Neural cell (in vitro differentiated cells): ENCODE data around the gene ACKR4. TPM values are rescaled to one million over a fixed set of nuclear protein-coding genes. Genes with fewer than 3 reads are reported as not detected.

ENCODE experiments used
- H2AFZ ChIP-seq: fragments of 200-600, 300-800 bp; sonication (generic), shearing (Covaris generic); 2 replicates; pipeline ENCODE4 v1.6.0; 2014; ENCODE audit warnings: low read depth, mild to moderate bottlenecking, antibody characterized with exemption, low read length, moderate library complexity
- H3F3A ChIP-seq: fragments of 200-600 bp; shearing (Covaris generic); 2 replicates; pipeline ENCODE4 v1.6.1; 2016; ENCODE audit warnings: mild to moderate bottlenecking, moderate library complexity, mixed read lengths, antibody characterized with exemption, low read length; ENCODE audit not compliant: insufficient read depth, poor library complexity, severe bottlenecking
- H3K27ac ChIP-seq: fragments of 200-600, 300-800 bp; sonication (generic), shearing (Covaris generic); 2 replicates; pipeline ENCODE4 v1.5.1; 2014; ENCODE audit warnings: mild to moderate bottlenecking, low read length, moderate library complexity
- H3K27me3 ChIP-seq: fragments of 300-800, 200-600 bp; sonication (generic), shearing (Covaris generic); 2 replicates; pipeline ENCODE4 v1.6.0; 2014; ENCODE audit warnings: mild to moderate bottlenecking, low read depth, low read length, moderate library complexity; ENCODE audit not compliant: insufficient read depth
- H3K36me3 ChIP-seq: fragments of 300-800, 200-600 bp; sonication (generic), shearing (Covaris generic); 2 replicates; pipeline ENCODE4 v1.5.1; 2014; ENCODE audit warnings: mild to moderate bottlenecking, antibody characterized with exemption, low read length, moderate library complexity; ENCODE audit not compliant: insufficient read depth
- H3K4me2 ChIP-seq: fragments of 300-800, 200-600 bp; sonication (generic), shearing (Covaris generic); 2 replicates; pipeline ENCODE4 v1.6.0; 2014; ENCODE audit warnings: mild to moderate bottlenecking, low read length
- H3K4me3 ChIP-seq: fragments of 300-800, 200-600 bp; sonication (generic), shearing (Covaris generic); 2 replicates; pipeline ENCODE4 v1.5.1; 2014; ENCODE audit warnings: mild to moderate bottlenecking, low read length, moderate library complexity
- H3K79me2 ChIP-seq: fragments of 200-600 bp; shearing (Covaris generic); replicated peaks from 2 replicates; pipeline ENCODE4 v1.6.0; 2014; ENCODE audit warnings: mild to moderate bottlenecking, low read length, moderate library complexity; ENCODE audit not compliant: insufficient read depth
- H3K9ac ChIP-seq: fragments of 300-800, 200-600 bp; sonication (generic), shearing (Covaris generic); 2 replicates; pipeline ENCODE4 v1.6.1; 2016; ENCODE audit warnings: mild to moderate bottlenecking, low read length, mixed read lengths
- H3K9me2 ChIP-seq: fragments of 200-600 bp; shearing (Covaris generic); 2 replicates; pipeline ENCODE4 v1.6.1; 2016; ENCODE audit warnings: mild to moderate bottlenecking, low read length, mixed read lengths; ENCODE audit not compliant: insufficient read depth
- H3K9me3 ChIP-seq: fragments of 200-600, 300-800 bp; sonication (generic), shearing (Covaris generic); 2 replicates; pipeline ENCODE4 v1.6.1; 2016; ENCODE audit warnings: mild to moderate bottlenecking, mixed run types, low read length, moderate library complexity, mixed read lengths
- H4K20me1 ChIP-seq: fragments of 200-600 bp; shearing (Covaris generic); 2 replicates; pipeline ENCODE4 v1.6.1; 2016; ENCODE audit warnings: mild to moderate bottlenecking, mixed run types; ENCODE audit not compliant: insufficient read depth
- EP300 ChIP-seq: fragments of 450-650 bp; conservative IDR thresholded peaks from 2 replicates; pipeline ENCODE4 v1.6.1; 2014; ENCODE audit warnings: antibody characterized with exemption, mild to moderate bottlenecking, moderate library complexity; ENCODE audit not compliant: poor library complexity, severe bottlenecking
- EZH2 ChIP-seq: fragments of 200-600, 300-800 bp; shearing (Covaris generic), sonication (generic); IDR thresholded peaks from 2 replicates; pipeline ENCODE4 v1.6.1; 2014; ENCODE audit warnings: antibody characterized with exemption, low read length, borderline replicate concordance, mild to moderate bottlenecking; ENCODE audit not compliant: insufficient read depth, poor library complexity, severe bottlenecking
- MXI1 ChIP-seq: fragments of 450-650 bp; conservative IDR thresholded peaks from 2 replicates; pipeline ENCODE4 v1.6.1; 2014; ENCODE audit warnings: antibody characterized with exemption, mild to moderate bottlenecking; ENCODE audit not compliant: poor library complexity, severe bottlenecking
- POLR2AphosphoS5 ChIP-seq: IDR thresholded peaks from 2 replicates; pipeline ENCODE4 v1.6.1; 2012
- RAD21 ChIP-seq: fragments of 450-650 bp; conservative IDR thresholded peaks from 2 replicates; pipeline ENCODE4 v1.6.1; 2014; ENCODE audit warnings: antibody characterized with exemption, mild to moderate bottlenecking, moderate library complexity
- SMC3 ChIP-seq: fragments of 450-650 bp; conservative IDR thresholded peaks from 2 replicates; pipeline ENCODE4 v1.6.1; 2014; ENCODE audit warnings: antibody characterized with exemption, mild to moderate bottlenecking, moderate library complexity; ENCODE audit not compliant: poor library complexity
- TAF1 ChIP-seq: IDR thresholded peaks from 2 replicates; pipeline ENCODE4 v1.6.1; 2012; ENCODE audit warnings: low read depth
- polyA plus RNA-seq: library from polyadenylated mRNA; depleted of rRNA; stranded (reverse); fragments of >200 nt; gene quantifications from 2 replicates; pipeline ENCODE4 v1.2.3, GENCODE V29; 2014
- TF ChIP-seq, protein P1 (sequence below): IDR thresholded peaks from 2 replicates; pipeline ENCODE4 v1.6.1; 2012; ENCODE audit warnings: borderline replicate concordance
- TF ChIP-seq, protein P2 (sequence below): fragments of 450-650 bp; IDR thresholded peaks from 2 replicates; pipeline ENCODE4 v1.5.1; 2014; ENCODE audit warnings: antibody characterized with exemption, mild to moderate bottlenecking, moderate library complexity; ENCODE audit not compliant: poor library complexity, severe bottlenecking

Gene ACKR4
- polyA plus RNA-seq, 1 donor from 2014 or later, result not detected

GRCh38 chr3:132568422-132568821, 28.6 kb upstream of the ACKR4 start:
- Histone ChIP-seq H3K4me3 (no peak overlapping the region), H3K36me3 (no peaks in the 10 kb centered on the region), H3K9me3 (no peaks in the 10 kb centered on the region), H3K27ac (no peak overlapping the region), H3K79me2 (no peaks in the 10 kb centered on the region), H4K20me1 (no peaks in the 10 kb centered on the region), H2AFZ (no peak overlapping the region), H3F3A (no peaks in the 10 kb centered on the region), H3K9me2 (no peaks in the 10 kb centered on the region), H3K4me2 (no peak overlapping the region), H3K27me3 (no peaks in the 10 kb centered on the region), H3K9ac (no peak overlapping the region)
- TF ChIP-seq, protein P1, sequence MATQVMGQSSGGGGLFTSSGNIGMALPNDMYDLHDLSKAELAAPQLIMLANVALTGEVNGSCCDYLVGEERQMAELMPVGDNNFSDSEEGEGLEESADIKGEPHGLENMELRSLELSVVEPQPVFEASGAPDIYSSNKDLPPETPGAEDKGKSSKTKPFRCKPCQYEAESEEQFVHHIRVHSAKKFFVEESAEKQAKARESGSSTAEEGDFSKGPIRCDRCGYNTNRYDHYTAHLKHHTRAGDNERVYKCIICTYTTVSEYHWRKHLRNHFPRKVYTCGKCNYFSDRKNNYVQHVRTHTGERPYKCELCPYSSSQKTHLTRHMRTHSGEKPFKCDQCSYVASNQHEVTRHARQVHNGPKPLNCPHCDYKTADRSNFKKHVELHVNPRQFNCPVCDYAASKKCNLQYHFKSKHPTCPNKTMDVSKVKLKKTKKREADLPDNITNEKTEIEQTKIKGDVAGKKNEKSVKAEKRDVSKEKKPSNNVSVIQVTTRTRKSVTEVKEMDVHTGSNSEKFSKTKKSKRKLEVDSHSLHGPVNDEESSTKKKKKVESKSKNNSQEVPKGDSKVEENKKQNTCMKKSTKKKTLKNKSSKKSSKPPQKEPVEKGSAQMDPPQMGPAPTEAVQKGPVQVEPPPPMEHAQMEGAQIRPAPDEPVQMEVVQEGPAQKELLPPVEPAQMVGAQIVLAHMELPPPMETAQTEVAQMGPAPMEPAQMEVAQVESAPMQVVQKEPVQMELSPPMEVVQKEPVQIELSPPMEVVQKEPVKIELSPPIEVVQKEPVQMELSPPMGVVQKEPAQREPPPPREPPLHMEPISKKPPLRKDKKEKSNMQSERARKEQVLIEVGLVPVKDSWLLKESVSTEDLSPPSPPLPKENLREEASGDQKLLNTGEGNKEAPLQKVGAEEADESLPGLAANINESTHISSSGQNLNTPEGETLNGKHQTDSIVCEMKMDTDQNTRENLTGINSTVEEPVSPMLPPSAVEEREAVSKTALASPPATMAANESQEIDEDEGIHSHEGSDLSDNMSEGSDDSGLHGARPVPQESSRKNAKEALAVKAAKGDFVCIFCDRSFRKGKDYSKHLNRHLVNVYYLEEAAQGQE, result no peak
- no peak for TF ChIP-seq RAD21
- TF ChIP-seq SMC3, result no peak

GRCh38 chr3:132569153-132569552, 27.9 kb upstream of the ACKR4 start:
- H4K20me1 ChIP-seq, result no peaks in the 10 kb centered on the region
- H3K9ac ChIP-seq, result no peak overlapping the region
- no peaks in the 10 kb centered on the region for H3K79me2 ChIP-seq
- H3K27ac ChIP-seq, result no peak overlapping the region
- no peak overlapping the region for H3K4me3 ChIP-seq
- no peak overlapping the region for H2AFZ ChIP-seq
- TF ChIP-seq MXI1 (no peak), EP300 (no peak), EZH2 (no peak), TAF1 (no peak), SMC3 (no peak), RAD21 (no peak), POLR2AphosphoS5 (no peak)
- TF ChIP-seq, protein P1, result no peak
- TF ChIP-seq, protein P2, sequence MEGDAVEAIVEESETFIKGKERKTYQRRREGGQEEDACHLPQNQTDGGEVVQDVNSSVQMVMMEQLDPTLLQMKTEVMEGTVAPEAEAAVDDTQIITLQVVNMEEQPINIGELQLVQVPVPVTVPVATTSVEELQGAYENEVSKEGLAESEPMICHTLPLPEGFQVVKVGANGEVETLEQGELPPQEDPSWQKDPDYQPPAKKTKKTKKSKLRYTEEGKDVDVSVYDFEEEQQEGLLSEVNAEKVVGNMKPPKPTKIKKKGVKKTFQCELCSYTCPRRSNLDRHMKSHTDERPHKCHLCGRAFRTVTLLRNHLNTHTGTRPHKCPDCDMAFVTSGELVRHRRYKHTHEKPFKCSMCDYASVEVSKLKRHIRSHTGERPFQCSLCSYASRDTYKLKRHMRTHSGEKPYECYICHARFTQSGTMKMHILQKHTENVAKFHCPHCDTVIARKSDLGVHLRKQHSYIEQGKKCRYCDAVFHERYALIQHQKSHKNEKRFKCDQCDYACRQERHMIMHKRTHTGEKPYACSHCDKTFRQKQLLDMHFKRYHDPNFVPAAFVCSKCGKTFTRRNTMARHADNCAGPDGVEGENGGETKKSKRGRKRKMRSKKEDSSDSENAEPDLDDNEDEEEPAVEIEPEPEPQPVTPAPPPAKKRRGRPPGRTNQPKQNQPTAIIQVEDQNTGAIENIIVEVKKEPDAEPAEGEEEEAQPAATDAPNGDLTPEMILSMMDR, result no peak
- no peaks in the 10 kb centered on the region for H3K27me3 ChIP-seq
- H3K36me3 ChIP-seq, result no peaks in the 10 kb centered on the region
- no peaks in the 10 kb centered on the region for H3K9me2 ChIP-seq
- no peaks in the 10 kb centered on the region for H3F3A ChIP-seq
- no peaks in the 10 kb centered on the region for H3K9me3 ChIP-seq
- H3K4me2 ChIP-seq, result no peak overlapping the region
